K562 (cell line): ENCODE results near the gene EXOC4. TPM values are rescaled to one million over a fixed set of nuclear protein-coding genes. Genes with fewer than 3 reads are reported as not detected.

ENCODE experiments used
- ATAC-seq: fragments of 200-7000 bp; cut with Tn5 transposase; 3 replicates; pipeline ENCODE4 v1.9.1; 2020; ENCODE audit warnings: moderate library complexity
- BruUV-seq: library from RNA; stranded (reverse); fragments of 400-500 nt; replicated peaks from 2 replicates; lab custom pipeline; 2021; lab: Mats Ljungman, UMichigan
- CTCF ChIA-PET: fragments of 300-600 bp; formaldehyde crosslinking; extraction: SDS; loops from one replicate; lab custom pipeline; 2021; ENCODE audit warnings: low intra/inter-chr PET ratio; lab: Yijun Ruan, JAX
- POLR2A ChIA-PET: fragments of 300-600, 350-650 bp; sonication (Branson Sonifier 250); formaldehyde crosslinking; extraction: SDS; loops from one replicate; lab custom pipeline; 2021; ENCODE audit warnings: antibody characterized with exemption, inconsistent platforms; lab: Yijun Ruan, JAX
- DNase-seq, 4 experiments: peaks; one replicate each; pipeline versions ENCODE4 v3.0.0 to v3.0.0-alpha.2; 2011 to 2018; ENCODE audit warnings: low spot score in 3 of 4, mixed read lengths in 3 of 4; ENCODE audit errors: extremely low read depth in 1 of 4
- FAIRE-seq: peaks from 2 replicates; lab custom pipeline; 2011; peaks lifted over from hg19 to GRCh38; lab: Jason Lieb, UNC
- H2AFZ ChIP-seq: 2 replicates; pipeline ENCODE4 v1.6.0; 2011; ENCODE audit warnings: low read depth, low read length, control low read depth, inconsistent platforms
- H3K27ac ChIP-seq: fragments of 200-600 bp; 3 replicates; pipeline ENCODE4 v1.8.0; 2011; ENCODE audit warnings: low read depth, mild to moderate bottlenecking, control low read depth, inconsistent platforms, low read length, moderate library complexity, mixed read lengths; ENCODE audit errors: extremely low read depth
- H3K27me3 ChIP-seq, 2 experiments: fragments of 300-600 bp in 1 of 2; 2 replicates in 1 of 2; 3 replicates in 1 of 2; pipeline versions ENCODE4 v1.6.0 to v1.8.0; 2011; ENCODE audit warnings: inconsistent platforms in 2 of 2, low read length in 2 of 2, mild to moderate bottlenecking in 1 of 2, mixed read lengths in 1 of 2, moderate library complexity in 1 of 2; ENCODE audit not compliant: control insufficient read depth in 2 of 2, insufficient read depth in 2 of 2
- H3K36me3 ChIP-seq: fragments of 300-600 bp; 3 replicates; pipeline ENCODE4 v1.8.0; 2011; ENCODE audit warnings: mild to moderate bottlenecking, low read length, inconsistent platforms; ENCODE audit not compliant: control insufficient read depth, insufficient read depth
- H3K4me1 ChIP-seq, 2 experiments: fragments of 200-600 bp in 1 of 2; replicated peaks in 1 of 2; 2 replicates in 1 of 2; 3 replicates in 1 of 2; pipeline versions ENCODE4 v1.5.1 to v1.8.0; 2011; ENCODE audit warnings: inconsistent platforms in 2 of 2, low read length in 2 of 2, mild to moderate bottlenecking in 1 of 2, mixed read lengths in 1 of 2, moderate library complexity in 1 of 2; ENCODE audit not compliant: control insufficient read depth in 2 of 2, insufficient read depth in 2 of 2
- H3K4me2 ChIP-seq: 2 replicates; pipeline ENCODE4 v1.6.1; 2011; ENCODE audit warnings: low read length, control low read depth, inconsistent platforms, mixed read lengths; ENCODE audit not compliant: insufficient read depth
- H3K4me3 ChIP-seq: fragments of 200-600 bp; sonication (generic), shearing (Covaris generic); 2 replicates; pipeline ENCODE4 v1.5.1; 2016; ENCODE audit warnings: control low read depth, inconsistent platforms
- H3K79me2 ChIP-seq: fragments of 200-600 bp; 3 replicates; pipeline ENCODE4 v1.8.0; 2011; ENCODE audit warnings: low read length, inconsistent platforms; ENCODE audit not compliant: control insufficient read depth, insufficient read depth
- H3K9ac ChIP-seq, 2 experiments: 2 replicates each; pipeline versions ENCODE4 v1.6.0 to v1.6.1; 2011; ENCODE audit warnings: low read depth in 2 of 2, low read length in 2 of 2, control low read depth in 1 of 2, inconsistent platforms in 1 of 2, mild to moderate bottlenecking in 1 of 2, mixed read lengths in 1 of 2; ENCODE audit not compliant: insufficient read depth in 1 of 2
- H3K9me1 ChIP-seq: one replicate; pipeline ENCODE4 v1.6.0; 2011; ENCODE audit warnings: inconsistent platforms, mild to moderate bottlenecking, low read length, moderate library complexity; ENCODE audit not compliant: control insufficient read depth, insufficient read depth
- H3K9me3 ChIP-seq: replicated peaks from 2 replicates; pipeline ENCODE4 v1.5.1; 2011; ENCODE audit warnings: low read depth, low read length, inconsistent platforms; ENCODE audit not compliant: control insufficient read depth, insufficient read depth
- H4K20me1 ChIP-seq: replicated peaks from 2 replicates; pipeline ENCODE4 v1.6.1; 2011; ENCODE audit warnings: low read length, inconsistent platforms, mixed read lengths; ENCODE audit not compliant: control insufficient read depth, insufficient read depth
- NFIC ChIP-seq: fragments of 450-650 bp; IDR thresholded peaks from 2 replicates; pipeline ENCODE4 v1.6.1; 2017; ENCODE audit warnings: mild to moderate bottlenecking, inconsistent platforms
- PHF8 ChIP-seq: fragments of 200-600 bp; sonication (generic); IDR thresholded peaks from 2 replicates; pipeline ENCODE4 v1.6.1; 2012; ENCODE audit warnings: mixed run types, mild to moderate bottlenecking, inconsistent platforms, low read length, moderate library complexity, borderline replicate concordance
- ZNF3 ChIP-seq: fragments of 250-450 bp; sonication (Bioruptor Pico); IDR thresholded peaks from 2 replicates; pipeline ENCODE4 v1.5.0; 2021; ENCODE audit warnings: mild to moderate bottlenecking, moderate library complexity
- WGBS: fragments of 100-300 bp; shearing (Covaris generic); methylation state at CpG from one replicate; pipeline ENCODE4 v1.1.6; 2016; ENCODE audit warnings: low coverage, mixed read lengths; ENCODE audit not compliant: insufficient coverage; ENCODE audit errors: missing lambda C conversion rate; 5-methylcytosine and 5-hydroxymethylcytosine counted together
- in situ Hi-C: fragments of 300-500 bp; cut with MboI; formaldehyde crosslinking; loops from 4 replicates; pipeline ENCODE4 v1.15.0; 2018; ENCODE audit warnings: inconsistent platforms, mixed read lengths
- intact Hi-C: fragments of 100-400 bp; cut with micrococcal nuclease; formaldehyde crosslinking; loops from 2 replicates; pipeline ENCODE4 v1.14.2; 2022
- polyA plus RNA-seq, 8 experiments: library from polyadenylated mRNA; depleted of rRNA in 4 of 8; stranded (reverse) in 5 of 8; unstranded in 3 of 8; fragments of >200 nt; fragmentation: Nextera tagmentation in 2 of 8; fragmentation: Illumina TruSeq in 1 of 8; extraction: Ambion mirVana in 2 of 8; extraction: Trizol in 1 of 8; gene quantifications; 2 replicates each; pipeline versions ENCODE4 v1.2.1 to v1.2.3, GENCODE V29; 2011 to 2014; ENCODE audit warnings: inconsistent platforms in 1 of 8, missing spikeins in 1 of 8
- total RNA-seq, 7 experiments: library from RNA; depleted of rRNA in 6 of 7; stranded (reverse); fragments of >200 nt in 6 of 7; fragmentation: Illumina TruSeq in 2 of 7; extraction: Trizol in 2 of 7; gene quantifications; 2 replicates each; pipeline versions ENCODE4 v1.2.1 to v1.2.3, GENCODE V29; 2011 to 2021; ENCODE audit warnings: low replicate concordance in 1 of 7
- TF ChIP-seq, protein P1 (sequence below), 2 experiments: fragments of 450-650 bp; conservative IDR thresholded peaks; 2 replicates each; pipeline ENCODE4 v1.6.1; 2017; ENCODE audit warnings: mild to moderate bottlenecking in 2 of 2, moderate library complexity in 2 of 2

EXOC4 gene
- total and polyA plus RNA-seq, 9 of the 15 experiments (the other 6 are each of a cell fraction or from before 2014, with no cell fraction given), result 18.5 to 73.1 (median 46.6) TPM

DNA sequence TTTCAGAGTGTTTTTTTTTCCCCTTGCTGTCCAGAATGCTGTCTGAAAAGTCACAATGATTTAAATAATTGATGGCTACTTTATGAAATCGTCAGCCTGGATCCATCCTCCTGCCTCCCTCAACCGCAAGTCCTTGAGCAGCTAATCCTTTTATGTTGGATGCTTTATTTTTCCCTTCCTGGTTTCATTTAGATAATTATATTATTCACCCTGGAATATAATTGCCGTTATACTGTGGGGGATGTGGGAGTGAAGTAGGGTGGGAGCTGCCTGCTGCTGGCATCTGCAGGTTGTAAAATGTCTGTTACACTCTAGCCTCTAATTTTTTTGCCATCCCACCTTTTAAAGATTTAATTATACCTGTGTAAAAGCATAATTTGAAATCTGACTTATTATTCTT, 583.8 kb downstream of the EXOC4 start:
- H3K27ac ChIP-seq, result no peak overlapping the region

DNA sequence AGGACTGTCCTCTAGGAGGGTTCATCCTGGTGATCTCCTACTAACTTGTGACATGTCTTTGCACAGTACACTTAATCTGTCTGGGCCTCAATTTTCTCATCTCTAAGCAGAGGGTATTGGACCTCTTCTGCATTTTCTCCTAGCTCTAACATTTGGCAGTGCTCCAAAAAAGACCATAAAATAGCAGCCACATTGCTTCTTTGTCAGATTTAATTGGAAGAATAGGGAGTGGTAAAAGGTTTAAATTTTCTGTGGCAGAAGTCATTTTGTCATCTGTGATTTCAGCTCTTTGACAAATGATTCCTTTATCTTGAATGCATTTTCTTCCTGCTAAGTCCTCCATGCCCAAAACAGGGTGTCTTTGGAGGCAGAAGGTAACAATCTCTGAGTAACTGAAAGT, 584.3 kb downstream of the EXOC4 start:
- peak; percentile 72 for TF ChIP-seq NFIC
- TF ChIP-seq, protein P1, sequence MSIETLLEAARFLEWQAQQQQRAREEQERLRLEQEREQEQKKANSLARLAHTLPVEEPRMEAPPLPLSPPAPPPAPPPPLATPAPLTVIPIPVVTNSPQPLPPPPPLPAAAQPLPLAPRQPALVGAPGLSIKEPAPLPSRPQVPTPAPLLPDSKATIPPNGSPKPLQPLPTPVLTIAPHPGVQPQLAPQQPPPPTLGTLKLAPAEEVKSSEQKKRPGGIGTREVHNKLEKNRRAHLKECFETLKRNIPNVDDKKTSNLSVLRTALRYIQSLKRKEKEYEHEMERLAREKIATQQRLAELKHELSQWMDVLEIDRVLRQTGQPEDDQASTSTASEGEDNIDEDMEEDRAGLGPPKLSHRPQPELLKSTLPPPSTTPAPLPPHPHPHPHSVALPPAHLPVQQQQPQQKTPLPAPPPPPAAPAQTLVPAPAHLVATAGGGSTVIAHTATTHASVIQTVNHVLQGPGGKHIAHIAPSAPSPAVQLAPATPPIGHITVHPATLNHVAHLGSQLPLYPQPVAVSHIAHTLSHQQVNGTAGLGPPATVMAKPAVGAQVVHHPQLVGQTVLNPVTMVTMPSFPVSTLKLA (conservative IDR thresholded peaks at IDR 0.05), result no peak
- in situ Hi-C loops (no loop called here), intact Hi-C loops (no loop called here)
- Histone ChIP-seq H3K36me3 (no peaks in the 10 kb centered on the region), H3K27ac (no peak overlapping the region), H2AFZ (no peak overlapping the region), H4K20me1 (no peaks in the 10 kb centered on the region), H3K9ac (no peak overlapping the region), H3K4me3 (no peak overlapping the region), H3K4me1 (no peaks in the 10 kb centered on the region), H3K9me1 (no peaks in the 10 kb centered on the region), H3K4me2 (no peak overlapping the region), H3K79me2 (no peaks in the 10 kb centered on the region), H3K9me3 (no peaks in the 10 kb centered on the region), H3K27me3 (no peaks in the 10 kb centered on the region)
- no TSS peak for BruUV-seq
- FAIRE-seq (no peak), DNase-seq (no peak), ATAC-seq (no peak)
- ChIA-PET POLR2A (interaction anchor here (3.3 kb wide), 1 partner anchor 11 kb away, joined by 13 read pairs; no protein-coding TSS in a partner anchor), CTCF (no interaction called here)

More for the DNA sequence above, 583.8 kb downstream of the EXOC4 start:
- Histone ChIP-seq H3K9me1 (no peaks in the 10 kb centered on the region), H4K20me1 (no peaks in the 10 kb centered on the region), H3K27me3 (no peaks in the 10 kb centered on the region), H3K4me2 (no peak overlapping the region), H3K36me3 (no peaks in the 10 kb centered on the region), H3K9ac (no peak overlapping the region), H2AFZ (no peak overlapping the region), H3K9me3 (no peaks in the 10 kb centered on the region), H3K79me2 (no peaks in the 10 kb centered on the region), H3K4me1 (no peaks in the 10 kb centered on the region), H3K4me3 (no peak overlapping the region)
- BruUV-seq, result no TSS peak
- in situ Hi-C loops, result no loop called here
- DNase-seq (no peak), FAIRE-seq (no peak), ATAC-seq (no peak)
- POLR2A ChIA-PET, result interaction anchor here (3.3 kb wide), 1 partner anchor 11 kb away, joined by 13 read pairs; no protein-coding TSS in a partner anchor
- intact Hi-C loops, result no loop called here
- TF ChIP-seq PHF8 (0 out of 2 replicates have a peak, but pooled peaks have one; percentile 10), ZNF3 (CRISPR knock-in tag) (no peak)
- CTCF ChIA-PET, result no interaction called here
- WGBS, result 43% methylated on average over 3 of the region's 3 CpGs
